Sigmoid colon (tissue), 4 donors: ENCODE data around the gene TRIM9.

ENCODE experiments used
- EP300 ChIP-seq, 4 donors: sonication (generic); formaldehyde crosslinking; IDR thresholded peaks; one replicate each; pipeline ENCODE4 v1.6.1; 2017; ENCODE audit warnings: antibody characterized with exemption in 4 of 4
- POLR2AphosphoS5 ChIP-seq, 4 donors: sonication (generic); formaldehyde crosslinking; IDR thresholded peaks; one replicate each; pipeline ENCODE4 v1.6.1; 2017; ENCODE audit warnings: antibody characterized with exemption in 4 of 4
- TF ChIP-seq, protein P1 (sequence below), 4 experiments: fragments of 450-650 bp in 3 of 4; fragments of 200-600 bp in 1 of 4; IDR thresholded peaks; one replicate each; pipeline ENCODE4 v1.5.1; 2016 to 2019; ENCODE audit warnings: antibody characterized with exemption in 4 of 4, mild to moderate bottlenecking in 3 of 4, moderate library complexity in 2 of 4

DNA sequence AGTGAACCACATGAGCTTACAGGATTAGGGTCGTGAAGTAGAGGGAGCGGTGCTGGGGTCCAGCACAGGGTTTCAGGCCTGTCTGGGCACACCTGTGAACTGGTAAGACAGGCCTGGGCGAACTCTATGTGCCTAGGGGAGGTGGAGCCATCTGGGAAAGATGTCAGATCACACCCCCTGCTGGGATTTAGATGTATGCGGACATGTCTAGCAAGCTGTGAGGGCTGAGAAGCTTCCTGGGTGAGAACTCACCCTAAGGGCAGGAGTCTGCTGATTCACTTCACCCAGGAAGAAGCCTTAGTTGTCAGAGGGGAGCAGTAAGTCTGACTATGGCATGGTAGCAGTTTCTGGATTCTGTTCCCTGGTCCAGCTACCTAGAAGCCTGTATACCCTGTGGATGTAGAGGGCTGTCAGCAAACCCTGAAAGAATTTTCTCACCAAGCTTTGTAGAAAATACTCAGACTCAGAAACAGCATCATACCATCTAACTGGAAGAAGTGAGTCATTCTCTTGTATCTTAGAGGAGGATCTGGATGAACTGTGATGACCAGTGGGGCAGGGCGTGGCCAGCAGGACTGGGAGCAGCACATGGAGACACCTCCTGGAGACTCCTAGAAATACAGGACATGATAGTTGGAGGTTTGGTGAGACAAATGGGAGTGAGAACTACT lies 139.4 kb downstream of the TRIM9 start:
- TF ChIP-seq, protein P1, sequence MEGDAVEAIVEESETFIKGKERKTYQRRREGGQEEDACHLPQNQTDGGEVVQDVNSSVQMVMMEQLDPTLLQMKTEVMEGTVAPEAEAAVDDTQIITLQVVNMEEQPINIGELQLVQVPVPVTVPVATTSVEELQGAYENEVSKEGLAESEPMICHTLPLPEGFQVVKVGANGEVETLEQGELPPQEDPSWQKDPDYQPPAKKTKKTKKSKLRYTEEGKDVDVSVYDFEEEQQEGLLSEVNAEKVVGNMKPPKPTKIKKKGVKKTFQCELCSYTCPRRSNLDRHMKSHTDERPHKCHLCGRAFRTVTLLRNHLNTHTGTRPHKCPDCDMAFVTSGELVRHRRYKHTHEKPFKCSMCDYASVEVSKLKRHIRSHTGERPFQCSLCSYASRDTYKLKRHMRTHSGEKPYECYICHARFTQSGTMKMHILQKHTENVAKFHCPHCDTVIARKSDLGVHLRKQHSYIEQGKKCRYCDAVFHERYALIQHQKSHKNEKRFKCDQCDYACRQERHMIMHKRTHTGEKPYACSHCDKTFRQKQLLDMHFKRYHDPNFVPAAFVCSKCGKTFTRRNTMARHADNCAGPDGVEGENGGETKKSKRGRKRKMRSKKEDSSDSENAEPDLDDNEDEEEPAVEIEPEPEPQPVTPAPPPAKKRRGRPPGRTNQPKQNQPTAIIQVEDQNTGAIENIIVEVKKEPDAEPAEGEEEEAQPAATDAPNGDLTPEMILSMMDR (IDR thresholded peaks at IDR 0.05): peak in 3 of 4 experiments; percentile 18 to 34 (median 23)
- TF ChIP-seq EP300 (IDR thresholded peaks at IDR 0.05) (no peak), POLR2AphosphoS5 (IDR thresholded peaks at IDR 0.05) (peak in 1 of 4 donors; percentile 20)
